ENCODE data around the gene TTBK2.
"Not testable (repeated sequence)": the region's sequence is repeated elsewhere in the genome, so short reads cannot be mapped to it uniquely, and the experiment has no call there.

Gene TTBK2

GRCh38 chr15:42820811-42821210, 99.8 kb downstream of the TTBK2 start:
- DNase-seq = no peak

GRCh38 chr15:42819786-42820185, 100.8 kb downstream of the TTBK2 start:
- DNase-seq = no peak

GRCh38 chr15:42811433-42811832, 109.1 kb downstream of the TTBK2 start:
- no peak for DNase-seq

GRCh38 chr15:42808913-42809312, 111.7 kb downstream of the TTBK2 start:
- no peak for DNase-seq

- DNase-seq = no peak
Observed at GRCh38 chr15:42805266-42805665, 115.3 kb downstream of the TTBK2 start.

GRCh38 chr15:42804739-42805138, 115.8 kb downstream of the TTBK2 start:
- no peak for DNase-seq

- no peak for DNase-seq
Observed at GRCh38 chr15:42803436-42803835, 117.1 kb downstream of the TTBK2 start.

- DNase-seq = no peak
Observed at GRCh38 chr15:42802168-42802567, 118.4 kb downstream of the TTBK2 start.

- DNase-seq = no peak
Observed at GRCh38 chr15:42800731-42801474, 119.7 kb downstream of the TTBK2 start.

GRCh38 chr15:42798802-42799201, 121.8 kb downstream of the TTBK2 start:
- DNase-seq = no peak

- DNase-seq = no peak
Observed at GRCh38 chr15:42796955-42797782, 123.4 kb downstream of the TTBK2 start.

- DNase-seq = no peak
Observed at GRCh38 chr15:42788725-42789124, 131.9 kb downstream of the TTBK2 start.

GRCh38 chr15:42786978-42787377, 133.6 kb downstream of the TTBK2 start:
- no peak for DNase-seq

GRCh38 chr15:42785569-42785968, 135.0 kb downstream of the TTBK2 start:
- DNase-seq = no peak

- DNase-seq = no peak
Observed at GRCh38 chr15:42784705-42785104, 135.9 kb downstream of the TTBK2 start.

GRCh38 chr15:42782716-42783115, 137.9 kb downstream of the TTBK2 start:
- DNase-seq = no peak

GRCh38 chr15:42775416-42775815, 145.2 kb downstream of the TTBK2 start:
- no peak for DNase-seq

GRCh38 chr15:42772901-42773300, 147.7 kb downstream of the TTBK2 start:
- no peak for DNase-seq

- DNase-seq = no peak
Observed at GRCh38 chr15:42772144-42772543, 148.4 kb downstream of the TTBK2 start.

- not testable (repeated sequence) for DNase-seq
Observed at GRCh38 chr15:42766109-42766508, 154.5 kb downstream of the TTBK2 start.

- DNase-seq = not testable (repeated sequence)
Observed at GRCh38 chr15:42764154-42764731, 156.3 kb downstream of the TTBK2 start.

GRCh38 chr15:42761813-42762212, 158.8 kb downstream of the TTBK2 start:
- not testable (repeated sequence) for DNase-seq

GRCh38 chr15:42760759-42761158, 159.8 kb downstream of the TTBK2 start:
- DNase-seq = no peak

- DNase-seq = no peak
Observed at GRCh38 chr15:42759093-42759492, 161.5 kb downstream of the TTBK2 start.
